H9 (cell line): Measurements from ENCODE around the gene TRIM75. TPM values are rescaled to one million over a fixed set of nuclear protein-coding genes. Genes with fewer than 3 reads are reported as not detected.
"Not testable (repeated sequence)": the region's sequence is repeated elsewhere in the genome, so short reads cannot be mapped to it uniquely, and the experiment has no call there.

ENCODE experiments used
- DNase-seq: peaks from one replicate; pipeline ENCODE4 v3.0.0-alpha.2; 2017
- H2AFZ ChIP-seq: one replicate; pipeline ENCODE4 v1.6.1; 2013; ENCODE audit warnings: mild to moderate bottlenecking, low read length, control low read depth, moderate library complexity
- H2AK5ac ChIP-seq: 2 replicates; pipeline ENCODE4 v1.6.1; 2013; ENCODE audit warnings: low read length, control low read depth, mixed read lengths; ENCODE audit not compliant: insufficient read length
- H2BK120ac ChIP-seq: one replicate; pipeline ENCODE4 v1.6.1; 2013; ENCODE audit warnings: low read depth, mild to moderate bottlenecking, low read length, control low read depth, inconsistent platforms; ENCODE audit not compliant: poor library complexity, severe bottlenecking
- H2BK12ac ChIP-seq: 2 replicates; pipeline ENCODE4 v1.6.1; 2013; ENCODE audit warnings: low read length, control low read depth, mixed read lengths, low read depth; ENCODE audit not compliant: insufficient read length
- H2BK15ac ChIP-seq: 2 replicates; pipeline ENCODE4 v1.6.1; 2013; ENCODE audit warnings: low read depth, low read length, control low read depth
- H2BK20ac ChIP-seq: one replicate; pipeline ENCODE4 v1.6.1; 2013; ENCODE audit warnings: low read depth, mild to moderate bottlenecking, low read length, control low read depth, inconsistent platforms; ENCODE audit not compliant: poor library complexity, severe bottlenecking
- H2BK5ac ChIP-seq: 2 replicates; pipeline ENCODE4 v1.6.1; 2013; ENCODE audit warnings: low read length, control low read depth, mixed read lengths; ENCODE audit not compliant: insufficient read length
- H3K14ac ChIP-seq: 2 replicates; pipeline ENCODE4 v1.6.1; 2013; ENCODE audit warnings: low read length, control low read depth; ENCODE audit not compliant: insufficient read depth
- H3K18ac ChIP-seq: 2 replicates; pipeline ENCODE4 v1.6.1; 2013; ENCODE audit warnings: low read depth, mild to moderate bottlenecking, mixed read lengths, low read length, control low read depth; ENCODE audit not compliant: insufficient read length
- H3K23ac ChIP-seq: 2 replicates; pipeline ENCODE4 v1.6.1; 2013; ENCODE audit warnings: low read length, control low read depth, mixed read lengths, low read depth; ENCODE audit not compliant: insufficient read length
- H3K23me2 ChIP-seq: 2 replicates; pipeline ENCODE4 v1.6.1; 2013; ENCODE audit warnings: low read depth, mild to moderate bottlenecking, mixed read lengths, low read length, control low read depth; ENCODE audit not compliant: insufficient read length, poor library complexity, severe bottlenecking
- H3K27ac ChIP-seq: 2 replicates; pipeline ENCODE4 v1.5.1; 2013; ENCODE audit warnings: low read length, control low read depth, mixed read lengths, low read depth; ENCODE audit not compliant: insufficient read length
- H3K27me3 ChIP-seq: 2 replicates; pipeline ENCODE4 v1.6.1; 2013; ENCODE audit warnings: low read length, control low read depth, inconsistent platforms; ENCODE audit not compliant: insufficient read depth
- H3K4ac ChIP-seq: 2 replicates; pipeline ENCODE4 v1.6.1; 2013; ENCODE audit warnings: low read depth, mild to moderate bottlenecking, control low read depth, inconsistent platforms, low read length, moderate library complexity
- H3K4me1 ChIP-seq: 2 replicates; pipeline ENCODE4 v1.6.1; 2013; ENCODE audit warnings: low read length, control low read depth, inconsistent platforms; ENCODE audit not compliant: insufficient read depth
- H3K4me2 ChIP-seq: 2 replicates; pipeline ENCODE4 v1.6.1; 2013; ENCODE audit warnings: low read length, control low read depth, mixed read lengths; ENCODE audit not compliant: insufficient read length, insufficient read depth
- H3K56ac ChIP-seq: 2 replicates; pipeline ENCODE4 v1.6.1; 2013; ENCODE audit warnings: low read depth, mild to moderate bottlenecking, mixed read lengths, low read length, control low read depth; ENCODE audit not compliant: insufficient read length
- H3K79me1 ChIP-seq: 2 replicates; pipeline ENCODE4 v1.6.1; 2013; ENCODE audit warnings: low read depth, mild to moderate bottlenecking, moderate library complexity, low read length, control low read depth, inconsistent platforms; ENCODE audit not compliant: insufficient read depth, poor library complexity, severe bottlenecking
- H3K79me2 ChIP-seq: 2 replicates; pipeline ENCODE4 v1.6.1; 2013; ENCODE audit warnings: low read length, control low read depth, inconsistent platforms; ENCODE audit not compliant: insufficient read depth
- H3K9ac ChIP-seq: 2 replicates; pipeline ENCODE4 v1.6.1; 2013; ENCODE audit warnings: low read length, control low read depth, mixed read lengths; ENCODE audit not compliant: insufficient read length; ENCODE audit errors: extremely low read depth
- H3K9me3 ChIP-seq: one replicate; pipeline ENCODE4 v1.6.1; 2013; ENCODE audit warnings: low read depth, low read length, inconsistent platforms; ENCODE audit not compliant: control insufficient read depth
- H3T11ph ChIP-seq: one replicate; pipeline ENCODE4 v1.6.1; 2013; ENCODE audit warnings: mild to moderate bottlenecking, low read length, control low read depth, inconsistent platforms
- H4K20me1 ChIP-seq: one replicate; pipeline ENCODE4 v1.6.1; 2013; ENCODE audit not compliant: control insufficient read depth, insufficient read length, insufficient read depth
- H4K5ac ChIP-seq: 2 replicates; pipeline ENCODE4 v1.6.1; 2013; ENCODE audit warnings: low read depth, mild to moderate bottlenecking, mixed read lengths, low read length, control low read depth; ENCODE audit not compliant: insufficient read length
- H4K8ac ChIP-seq: replicated peaks from 2 replicates; pipeline ENCODE4 v1.6.1; 2013; ENCODE audit warnings: low read length, control low read depth, mixed read lengths, low read depth; ENCODE audit not compliant: insufficient read length
- H4K91ac ChIP-seq: 2 replicates; pipeline ENCODE4 v1.6.1; 2013; ENCODE audit warnings: low read depth, mild to moderate bottlenecking, moderate library complexity, mixed read lengths, low read length, control low read depth; ENCODE audit not compliant: insufficient read length
- H3K27ac Mint-ChIP-seq, 3 experiments: 2 replicates in 2 of 3; 3 replicates in 1 of 3; pipeline ENCODE4 v1.8.0; 2020 to 2021; ENCODE audit warnings: mixed read lengths in 3 of 3, mild to moderate bottlenecking in 1 of 3, moderate library complexity in 1 of 3
- H3K27me3 Mint-ChIP-seq: 2 replicates; pipeline ENCODE4 v1.8.0; 2021; ENCODE audit warnings: low read depth, mild to moderate bottlenecking, moderate library complexity, mixed read lengths
- H3K36me3 Mint-ChIP-seq, 3 experiments: 2 replicates in 2 of 3; 3 replicates in 1 of 3; pipeline ENCODE4 v1.8.0; 2020 to 2021; ENCODE audit warnings: low read depth in 3 of 3, mixed read lengths in 3 of 3; ENCODE audit not compliant: insufficient read depth in 1 of 3
- H3K4me1 Mint-ChIP-seq, 2 experiments: 2 replicates each; pipeline ENCODE4 v1.8.0; 2020; ENCODE audit warnings: mixed read lengths in 2 of 2
- H3K4me3 Mint-ChIP-seq, 2 experiments: 2 replicates in 1 of 2; 3 replicates in 1 of 2; pipeline ENCODE4 v1.8.0; 2020 to 2021; ENCODE audit warnings: mild to moderate bottlenecking in 2 of 2, mixed read lengths in 2 of 2, moderate library complexity in 1 of 2
- H3K9me3 Mint-ChIP-seq, 2 experiments: 2 replicates in 1 of 2; 3 replicates in 1 of 2; pipeline ENCODE4 v1.8.0; 2020; ENCODE audit warnings: mild to moderate bottlenecking in 2 of 2, mixed read lengths in 2 of 2, moderate library complexity in 1 of 2
- WGBS: extraction: QIAGEN DNeasy Blood & Tissue Kit; methylation state at CpG from one replicate; pipeline ENCODE4 v1.1.7; 2013; ENCODE audit warnings: missing lambda C conversion rate, low lambda C conversion rate, mixed read lengths; ENCODE audit not compliant: insufficient read length; ENCODE audit errors: extremely low coverage; 5-methylcytosine and 5-hydroxymethylcytosine counted together
- total RNA-seq: library from RNA; stranded (reverse); gene quantifications from 2 replicates; pipeline ENCODE4 v1.2.1, GENCODE V29; 2021
- TF ChIP-seq, protein P1 (sequence below): fragments of 200-600 bp; sonication (generic); conservative IDR thresholded peaks from 3 replicates; pipeline ENCODE4 v1.8.0; 2021; ENCODE audit warnings: antibody characterized with exemption, mild to moderate bottlenecking

TRIM75 gene
- total RNA-seq, 1 experiment from 2014 or later: not detected

DNA sequence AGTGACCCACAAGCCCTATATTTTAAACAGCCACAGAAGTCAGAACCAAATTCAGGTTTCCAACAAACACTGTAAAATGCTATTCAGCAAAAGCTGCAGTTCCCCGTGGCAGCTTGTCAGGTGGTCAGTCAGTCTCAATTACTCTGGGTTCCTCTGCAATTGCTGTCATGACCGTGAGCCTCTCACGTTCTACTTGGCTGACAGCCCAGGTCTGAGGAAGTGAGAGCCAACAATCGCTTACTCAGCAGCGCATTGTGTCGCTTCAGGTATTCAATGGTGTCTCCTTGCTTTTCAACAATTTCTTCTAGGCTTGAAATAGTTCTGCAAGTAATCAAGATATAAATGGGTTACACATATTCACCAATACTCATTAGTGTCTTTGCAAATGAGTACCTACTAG lies 25.8 kb downstream of the TRIM75 start:
- Histone ChIP-seq H3K56ac (no peak overlapping the region), H4K5ac (no peak overlapping the region), H3K27me3 (no peaks in the 10 kb centered on the region), H3K18ac (no peak overlapping the region), H3K23ac (no peak overlapping the region), H3K79me2 (no peaks in the 10 kb centered on the region), H4K20me1 (no peaks in the 10 kb centered on the region), H2BK20ac (no peak overlapping the region), H3K23me2 (no peaks in the 10 kb centered on the region), H3T11ph (no peak overlapping the region), H3K9me3 (no peaks in the 10 kb centered on the region), H2BK120ac (no peak overlapping the region), H3K9ac (no peak overlapping the region), H2AK5ac (no peak overlapping the region), H3K4ac (no peak overlapping the region), H4K8ac (no peak overlapping the region), H2BK5ac (no peak overlapping the region), H4K91ac (no peak overlapping the region), H3K4me2 (no peak overlapping the region), H3K79me1 (no peaks in the 10 kb centered on the region), H2BK12ac (no peak overlapping the region), H2AFZ (no peak overlapping the region), H3K27ac (no peak overlapping the region), H3K4me1 (no peaks in the 10 kb centered on the region), H2BK15ac (no peak overlapping the region), H3K14ac (no peak overlapping the region)
- H3K36me3 Mint-ChIP-seq: peaks cover 3 to 14% (median 12%) of the 10 kb centered on the region in 3 experiments; a peak in 4 of 7 replicates
- no peaks in the 10 kb centered on the region for H3K9me3 Mint-ChIP-seq
- H3K4me1 Mint-ChIP-seq: no peaks in the 10 kb centered on the region
- no CpG with 5 or more reads among the region's 6 CpGs for WGBS
- DNase-seq: no peak
- TF ChIP-seq, protein P1, sequence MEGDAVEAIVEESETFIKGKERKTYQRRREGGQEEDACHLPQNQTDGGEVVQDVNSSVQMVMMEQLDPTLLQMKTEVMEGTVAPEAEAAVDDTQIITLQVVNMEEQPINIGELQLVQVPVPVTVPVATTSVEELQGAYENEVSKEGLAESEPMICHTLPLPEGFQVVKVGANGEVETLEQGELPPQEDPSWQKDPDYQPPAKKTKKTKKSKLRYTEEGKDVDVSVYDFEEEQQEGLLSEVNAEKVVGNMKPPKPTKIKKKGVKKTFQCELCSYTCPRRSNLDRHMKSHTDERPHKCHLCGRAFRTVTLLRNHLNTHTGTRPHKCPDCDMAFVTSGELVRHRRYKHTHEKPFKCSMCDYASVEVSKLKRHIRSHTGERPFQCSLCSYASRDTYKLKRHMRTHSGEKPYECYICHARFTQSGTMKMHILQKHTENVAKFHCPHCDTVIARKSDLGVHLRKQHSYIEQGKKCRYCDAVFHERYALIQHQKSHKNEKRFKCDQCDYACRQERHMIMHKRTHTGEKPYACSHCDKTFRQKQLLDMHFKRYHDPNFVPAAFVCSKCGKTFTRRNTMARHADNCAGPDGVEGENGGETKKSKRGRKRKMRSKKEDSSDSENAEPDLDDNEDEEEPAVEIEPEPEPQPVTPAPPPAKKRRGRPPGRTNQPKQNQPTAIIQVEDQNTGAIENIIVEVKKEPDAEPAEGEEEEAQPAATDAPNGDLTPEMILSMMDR: no peak
- H3K4me3 Mint-ChIP-seq: no peak overlapping the region
- H3K27ac Mint-ChIP-seq: no peak overlapping the region
- H3K27me3 Mint-ChIP-seq: no peaks in the 10 kb centered on the region

DNA sequence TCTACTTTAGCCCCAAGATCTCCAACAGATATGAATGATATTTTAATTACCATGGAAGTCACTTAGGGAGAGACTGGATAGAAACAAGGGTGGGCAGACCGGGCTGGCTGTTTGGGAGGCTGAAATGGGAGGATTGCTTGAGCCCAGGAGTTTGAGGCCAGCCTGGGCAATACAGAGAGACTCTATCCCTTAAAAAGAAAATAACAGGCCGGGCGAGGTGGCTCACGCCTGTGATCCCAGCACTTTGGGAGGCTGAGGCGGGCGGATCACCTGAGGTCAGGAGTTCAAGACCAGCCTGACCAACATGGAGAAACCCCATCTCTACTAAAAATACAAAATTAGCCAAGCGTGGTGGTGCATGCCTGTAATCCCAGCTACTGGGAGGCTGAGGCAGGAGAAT lies 31.1 kb downstream of the TRIM75 start:
- not testable (repeated sequence) for H3K9me3 ChIP-seq, H3K18ac ChIP-seq, H3K4ac ChIP-seq, H3K27me3 ChIP-seq, H2BK120ac ChIP-seq, H4K91ac ChIP-seq, H2AK5ac ChIP-seq, H3K27ac ChIP-seq, H3K9me3 Mint-ChIP-seq, H2BK12ac ChIP-seq, H3K56ac ChIP-seq, H4K5ac ChIP-seq, H3K23ac ChIP-seq, H3K79me1 ChIP-seq, H3K4me1 Mint-ChIP-seq, H3K27ac Mint-ChIP-seq, H4K20me1 ChIP-seq, H4K8ac ChIP-seq, H3T11ph ChIP-seq, H2BK20ac ChIP-seq, H3K79me2 ChIP-seq, H3K9ac ChIP-seq, H3K4me2 ChIP-seq, H2AFZ ChIP-seq, H3K14ac ChIP-seq, DNase-seq, H3K23me2 ChIP-seq, H3K4me3 Mint-ChIP-seq, H2BK5ac ChIP-seq, H3K4me1 ChIP-seq, H3K27me3 Mint-ChIP-seq, H2BK15ac ChIP-seq
- H3K36me3 Mint-ChIP-seq: peaks cover 9 to 37% (median 28%) of the 10 kb centered on the region in 3 experiments
- WGBS: no CpG with 5 or more reads among the region's 7 CpGs
